HEK293 (cell line): ENCODE results near the gene GDF7.

Source experiments
- CTCF ChIA-PET: fragments of 350-600 bp; formaldehyde crosslinking; extraction: SDS; loops from one replicate; lab custom pipeline; 2021; ENCODE audit warnings: antibody characterized with exemption; lab: Yijun Ruan, JAX
- POLR2A ChIA-PET: fragments of 300-600 bp; formaldehyde crosslinking; extraction: SDS; loops from one replicate; lab custom pipeline; 2020; ENCODE audit warnings: antibody characterized with exemption, inconsistent platforms; lab: Yijun Ruan, JAX
- H3K27ac ChIP-seq: fragments of 200-500 bp; sonication (Bioruptor generic); 2 replicates; pipeline ENCODE4 v1.5.1; 2014; ENCODE audit warnings: low read depth, low read length, control low read depth, inconsistent platforms; ENCODE audit errors: extremely low read depth
- H3K36me3 ChIP-seq, 2 experiments: fragments of 200-500 bp in 1 of 2; sonication (Bioruptor generic) in 1 of 2; 1 replicate in 1 of 2; 2 replicates in 1 of 2; pipeline ENCODE4 v1.5.1; 2014 to 2017; ENCODE audit warnings: inconsistent platforms in 2 of 2, low read length in 2 of 2; ENCODE audit not compliant: control insufficient read depth in 2 of 2, insufficient read depth in 1 of 2
- H3K4me1 ChIP-seq: fragments of 200-500 bp; sonication (Bioruptor generic); 2 replicates; pipeline ENCODE4 v1.5.1; 2014; ENCODE audit warnings: mild to moderate bottlenecking, low read length, inconsistent platforms; ENCODE audit not compliant: control insufficient read depth, insufficient read depth
- H3K4me3 ChIP-seq: 2 replicates; pipeline ENCODE4 v1.5.1; 2011; ENCODE audit warnings: low read depth, mild to moderate bottlenecking, control low read depth, low read length, moderate library complexity
- H3K9me3 ChIP-seq: fragments of 200-500 bp; sonication (Bioruptor generic); 2 replicates; pipeline ENCODE4 v1.5.1; 2014; ENCODE audit warnings: low read depth, low read length, inconsistent platforms; ENCODE audit not compliant: control insufficient read depth, insufficient read depth
- BCL6B ChIP-seq: fragments of 450-650 bp; formaldehyde crosslinking; IDR thresholded peaks from 2 replicates; pipeline ENCODE4 v1.5.1; 2017; ENCODE audit warnings: missing biosample characterization, missing genetic modification characterization
- HIC1 ChIP-seq: fragments of 450-650 bp; formaldehyde crosslinking; IDR thresholded peaks from 2 replicates; pipeline ENCODE4 v1.5.1; 2016; ENCODE audit warnings: missing biosample characterization, missing genetic modification characterization
- HOXA7 ChIP-seq: sonication (generic); formaldehyde crosslinking; IDR thresholded peaks from 2 replicates; pipeline ENCODE4 v1.8.1; 2022; ENCODE audit warnings: missing genetic modification reagents, borderline replicate concordance
- IKZF3 ChIP-seq: fragments of 450-650 bp; IDR thresholded peaks from 2 replicates; pipeline ENCODE4 v1.5.0; 2018; ENCODE audit warnings: missing biosample characterization, mild to moderate bottlenecking, missing genetic modification characterization, moderate library complexity
- KLF8 ChIP-seq: fragments of 450-650 bp; formaldehyde crosslinking; IDR thresholded peaks from 2 replicates; pipeline ENCODE4 v1.5.1; 2016; ENCODE audit warnings: missing biosample characterization, missing genetic modification characterization
- PRDM10 ChIP-seq: fragments of 450-650 bp; formaldehyde crosslinking; IDR thresholded peaks from 2 replicates; pipeline ENCODE4 v1.5.1; 2016; ENCODE audit warnings: missing biosample characterization, missing genetic modification characterization
- SALL2 ChIP-seq: fragments of 450-650 bp; formaldehyde crosslinking; IDR thresholded peaks from 2 replicates; pipeline ENCODE4 v1.5.0; 2017; ENCODE audit warnings: missing biosample characterization, mild to moderate bottlenecking, missing genetic modification characterization, borderline replicate concordance
- TCF7L2 ChIP-seq: IDR thresholded peaks from 2 replicates; pipeline ENCODE4 v1.6.1; 2011; ENCODE audit warnings: low read depth, mild to moderate bottlenecking, inconsistent platforms, low read length, moderate library complexity, borderline replicate concordance
- YY1 ChIP-seq: fragments of 450-650 bp; formaldehyde crosslinking; IDR thresholded peaks from 2 replicates; pipeline ENCODE4 v1.5.1; 2018; ENCODE audit warnings: missing biosample characterization, missing genetic modification characterization
- ZBTB49 ChIP-seq: fragments of 450-650 bp; formaldehyde crosslinking; IDR thresholded peaks from 2 replicates; pipeline ENCODE4 v1.5.1; 2016; ENCODE audit warnings: missing biosample characterization, missing genetic modification characterization, low read depth
- ZFP37 ChIP-seq: fragments of 450-650 bp; formaldehyde crosslinking; IDR thresholded peaks from 2 replicates; pipeline ENCODE4 v1.5.1; 2016; ENCODE audit warnings: missing biosample characterization, missing genetic modification characterization
- ZNF10 ChIP-seq: fragments of 450-650 bp; formaldehyde crosslinking; IDR thresholded peaks from 2 replicates; pipeline ENCODE4 v1.5.1; 2017; ENCODE audit warnings: missing biosample characterization, missing genetic modification characterization
- ZNF175 ChIP-seq: fragments of 450-650 bp; formaldehyde crosslinking; IDR thresholded peaks from 2 replicates; pipeline ENCODE4 v1.5.1; 2016; ENCODE audit warnings: missing biosample characterization, missing genetic modification characterization
- ZNF292 ChIP-seq: fragments of 450-650 bp; formaldehyde crosslinking; IDR thresholded peaks from 2 replicates; pipeline ENCODE4 v1.5.1; 2016; ENCODE audit warnings: low read depth, missing biosample characterization, missing genetic modification characterization, borderline replicate concordance
- ZNF302 ChIP-seq: fragments of 450-650 bp; formaldehyde crosslinking; IDR thresholded peaks from 2 replicates; pipeline ENCODE4 v1.5.1; 2016; ENCODE audit warnings: missing biosample characterization, missing genetic modification characterization, low read depth
- ZNF335 ChIP-seq: fragments of 450-650 bp; formaldehyde crosslinking; conservative IDR thresholded peaks from 2 replicates; pipeline ENCODE4 v1.5.1; 2016; ENCODE audit warnings: missing biosample characterization, missing genetic modification characterization
- ZNF404 ChIP-seq: fragments of 450-650 bp; formaldehyde crosslinking; IDR thresholded peaks from 2 replicates; pipeline ENCODE4 v1.5.1; 2017; ENCODE audit warnings: missing biosample characterization, missing genetic modification characterization
- ZNF791 ChIP-seq: fragments of 450-650 bp; formaldehyde crosslinking; IDR thresholded peaks from 2 replicates; pipeline ENCODE4 v1.5.1; 2016; ENCODE audit warnings: missing biosample characterization, missing genetic modification characterization

GDF7 gene

GRCh38 chr2:20632446-20632990, 34.4 kb upstream of the GDF7 start:
- CTCF ChIA-PET: interaction anchor here (0.8 to 5.4 kb wide), 5 partner anchors 10 to 192 kb away, joined by 3 to 85 read pairs (median 9); partner anchors contain the start of gene RHOB
- Histone ChIP-seq H3K36me3 (peaks cover 0 to 38% of the 10 kb centered on the region in 2 experiments; a peak in 1 of 3 replicates), H3K27ac (no peak overlapping the region)
- TF ChIP-seq YY1 (tag by site-specific recombination) (no peak), PRDM10 (no peak), ZNF791 (no peak), ZNF175 (tag by site-specific recombination) (no peak), ZNF10 (no peak), BCL6B (tag by site-specific recombination) (no peak), ZNF335 (tag by site-specific recombination) (no peak), TCF7L2 (no peak), ZNF292 (no peak), HOXA7 (CRISPR knock-in tag) (no peak), ZNF404 (tag by site-specific recombination) (no peak), IKZF3 (no peak), ZBTB49 (tag by site-specific recombination) (no peak), SALL2 (no peak), ZNF302 (tag by site-specific recombination) (no peak), HIC1 (no peak), KLF8 (no peak), ZFP37 (tag by site-specific recombination) (no peak)
- TF ChIP-seq, all 188 proteins: peak for 0
- POLR2A ChIA-PET: interaction anchor here (6.4 kb wide), 1 partner anchor 184 kb away, joined by 130 read pairs; the partner anchor contains the start of gene RHOB
- Histone ChIP-seq H3K9me3 (no peaks in the 10 kb centered on the region), H3K4me1 (0 out of 2 replicates have a peak, but pooled peaks cover 5% of the 10 kb centered on the region), H3K4me3 (no peak overlapping the region)
